ENCODE results near the gene C10orf120. TPM values are rescaled to one million over a fixed set of nuclear protein-coding genes. Genes with fewer than 3 reads are reported as not detected.

Gene C10orf120
- total RNA-seq, 1 experiment from 2014 or later, result not detected

- H3K27ac ChIP-seq (ENCODE audit: low read length), result no peak overlapping the region
- CTCF ChIA-PET, result no interaction called here
- no peak overlapping the region for H3K4me3 ChIP-seq (ENCODE audit: low read depth in 2 of 2, low read length in 2 of 2)
- DNase-seq (ENCODE audit: low read depth, low spot score) (no peak), ATAC-seq (no peak)
- in situ Hi-C loops (cut with HindIII; ENCODE audit: low pct_unique_long_range_greater_than_20kb, low sequenced_read_pairs), result no loop called here
- H3K27me3 ChIP-seq (ENCODE audit: control insufficient read depth, insufficient read depth, low read length), result peaks cover 29% of the 10 kb centered on the region
- POLR2A ChIA-PET, result no interaction called here
- TF ChIP-seq SIN3A (IDR thresholded peaks at IDR 0.05; ENCODE audit: borderline replicate concordance, insufficient read depth, low read depth, low read length) (no peak), CTCF (IDR thresholded peaks at IDR 0.05) (no peak), REST (IDR thresholded peaks at IDR 0.05; ENCODE audit: insufficient read depth in 1 of 2, low read depth in 2 of 2, low read length in 1 of 2) (no peak), POLR2AphosphoS5 (IDR thresholded peaks at IDR 0.05; ENCODE audit: low read depth, low read length) (no peak), TCF7L2 (IDR thresholded peaks at IDR 0.05; ENCODE audit: low read depth, low read length) (no peak)
- no TSS peak for BruUV-seq (replicated peaks)
- no peaks in the 10 kb centered on the region for H3K4me1 ChIP-seq (ENCODE audit: control insufficient read depth, insufficient read depth, low read length)
- no peaks in the 10 kb centered on the region for H3K36me3 ChIP-seq (ENCODE audit: control insufficient read depth, insufficient read depth, low read length)
- no peaks in the 10 kb centered on the region for H3K9me3 ChIP-seq (ENCODE audit: control insufficient read depth, insufficient read depth, low read depth, low read length)
- intact Hi-C loops (cut with micrococcal nuclease; ENCODE audit: unreplicated experiment), result no loop called here
Measured at GRCh38 chr10:122696687-122697086, 3.0 kb downstream of the C10orf120 start.

- CTCF ChIA-PET, result no interaction called here
- Histone ChIP-seq H3K4me3 (ENCODE audit: low read depth in 2 of 2, low read length in 2 of 2) (no peak overlapping the region), H3K9me3 (ENCODE audit: control insufficient read depth, insufficient read depth, low read depth, low read length) (no peaks in the 10 kb centered on the region), H3K36me3 (ENCODE audit: control insufficient read depth, insufficient read depth, low read length) (no peaks in the 10 kb centered on the region), H3K27ac (ENCODE audit: low read length) (no peak overlapping the region), H3K27me3 (ENCODE audit: control insufficient read depth, insufficient read depth, low read length) (peaks cover 32% of the 10 kb centered on the region), H3K4me1 (ENCODE audit: control insufficient read depth, insufficient read depth, low read length) (no peaks in the 10 kb centered on the region)
- ATAC-seq (no peak), DNase-seq (ENCODE audit: low read depth, low spot score) (no peak)
- in situ Hi-C loops (cut with HindIII; ENCODE audit: low pct_unique_long_range_greater_than_20kb, low sequenced_read_pairs) (no loop called here), intact Hi-C loops (cut with micrococcal nuclease; ENCODE audit: unreplicated experiment) (no loop called here)
- POLR2A ChIA-PET, result interaction anchor here (0.6 kb wide), 1 partner anchor 26 kb away, joined by 3 read pairs; no protein-coding TSS in a partner anchor
- no peak for TF ChIP-seq SIN3A (IDR thresholded peaks at IDR 0.05; ENCODE audit: borderline replicate concordance, insufficient read depth, low read depth, low read length)
- no peak for TF ChIP-seq REST (IDR thresholded peaks at IDR 0.05; ENCODE audit: insufficient read depth in 1 of 2, low read depth in 2 of 2, low read length in 1 of 2)
- no peak for TF ChIP-seq POLR2AphosphoS5 (IDR thresholded peaks at IDR 0.05; ENCODE audit: low read depth, low read length)
- TF ChIP-seq CTCF (IDR thresholded peaks at IDR 0.05), result no peak
- no peak for TF ChIP-seq TCF7L2 (IDR thresholded peaks at IDR 0.05; ENCODE audit: low read depth, low read length)
- no TSS peak for BruUV-seq (replicated peaks)
Measured at GRCh38 chr10:122692744-122693143, 6.9 kb downstream of the C10orf120 start.
